ENCODE data around the gene ZNF18.

DNA sequence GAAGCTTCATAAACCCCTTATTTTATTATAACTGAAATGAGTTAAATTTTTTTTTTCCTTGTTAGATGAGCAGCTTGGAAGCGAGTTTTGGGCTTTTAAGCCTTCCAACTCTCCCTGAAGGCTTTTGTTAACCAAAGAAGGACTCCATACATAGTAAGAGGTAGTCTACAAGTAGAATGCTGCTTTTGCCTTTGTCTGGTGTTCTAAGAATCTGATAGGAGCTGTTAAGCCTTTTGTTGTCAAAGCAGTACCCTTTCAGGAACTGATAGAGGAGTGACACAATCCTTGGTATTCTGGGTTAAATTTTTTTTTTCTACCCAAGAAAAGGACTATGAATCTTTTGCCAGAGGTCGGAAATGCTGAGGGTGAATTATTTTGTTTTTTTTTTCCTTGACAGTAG, 49.5 kb upstream of the ZNF18 start:
- TF ChIP-seq, protein P1, sequence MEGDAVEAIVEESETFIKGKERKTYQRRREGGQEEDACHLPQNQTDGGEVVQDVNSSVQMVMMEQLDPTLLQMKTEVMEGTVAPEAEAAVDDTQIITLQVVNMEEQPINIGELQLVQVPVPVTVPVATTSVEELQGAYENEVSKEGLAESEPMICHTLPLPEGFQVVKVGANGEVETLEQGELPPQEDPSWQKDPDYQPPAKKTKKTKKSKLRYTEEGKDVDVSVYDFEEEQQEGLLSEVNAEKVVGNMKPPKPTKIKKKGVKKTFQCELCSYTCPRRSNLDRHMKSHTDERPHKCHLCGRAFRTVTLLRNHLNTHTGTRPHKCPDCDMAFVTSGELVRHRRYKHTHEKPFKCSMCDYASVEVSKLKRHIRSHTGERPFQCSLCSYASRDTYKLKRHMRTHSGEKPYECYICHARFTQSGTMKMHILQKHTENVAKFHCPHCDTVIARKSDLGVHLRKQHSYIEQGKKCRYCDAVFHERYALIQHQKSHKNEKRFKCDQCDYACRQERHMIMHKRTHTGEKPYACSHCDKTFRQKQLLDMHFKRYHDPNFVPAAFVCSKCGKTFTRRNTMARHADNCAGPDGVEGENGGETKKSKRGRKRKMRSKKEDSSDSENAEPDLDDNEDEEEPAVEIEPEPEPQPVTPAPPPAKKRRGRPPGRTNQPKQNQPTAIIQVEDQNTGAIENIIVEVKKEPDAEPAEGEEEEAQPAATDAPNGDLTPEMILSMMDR (optimal IDR thresholded peaks at IDR 0.05 in 1 of 3, IDR thresholded peaks at IDR 0.05 in 1 of 3, conservative IDR thresholded peaks at IDR 0.05 in 1 of 3; ENCODE audit: extremely low read depth in 1 of 3, insufficient read depth in 2 of 3, low read length in 3 of 3), result no peak
- no peak for TF ChIP-seq EZH2 (IDR thresholded peaks at IDR 0.05; ENCODE audit: low read length)

Data from keratinocyte (primary cell).